IPS DF 4.7 (cell line): ENCODE results near the gene EPB41L2.
A peak's percentile ranks its signal among the peaks of the same experiment; 100 is the strongest.

ENCODE experiments used
- DNase-seq: peaks from one replicate; pipeline ENCODE4 v3.0.0-alpha.2; 2013; ENCODE audit warnings: low spot score; ENCODE audit errors: extremely low read depth

EPB41L2 gene

GRCh38 chr6:130913120-130913519, 149.9 kb downstream of the EPB41L2 start:
- DNase-seq, result no peak

DNA sequence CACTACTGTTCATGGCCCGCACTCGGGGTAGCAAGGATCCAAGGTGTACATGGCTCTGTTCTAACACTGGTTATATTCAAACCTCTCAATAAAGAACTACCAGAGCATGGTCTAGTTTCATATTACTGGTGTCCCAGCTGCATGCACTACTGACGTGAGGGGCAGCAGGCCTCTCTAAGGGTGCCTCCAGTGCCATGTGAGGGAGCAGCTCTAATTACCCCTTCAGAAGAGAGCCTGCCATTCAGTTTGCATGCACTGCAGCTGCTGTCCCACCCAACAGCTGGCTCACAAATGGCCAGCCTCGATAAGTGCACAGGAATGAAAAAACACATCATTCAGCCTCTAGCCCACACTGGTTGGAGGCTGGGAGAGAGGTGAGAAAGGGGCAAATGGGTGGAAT, 150.6 kb downstream of the EPB41L2 start:
- DNase-seq, result no peak

DNA sequence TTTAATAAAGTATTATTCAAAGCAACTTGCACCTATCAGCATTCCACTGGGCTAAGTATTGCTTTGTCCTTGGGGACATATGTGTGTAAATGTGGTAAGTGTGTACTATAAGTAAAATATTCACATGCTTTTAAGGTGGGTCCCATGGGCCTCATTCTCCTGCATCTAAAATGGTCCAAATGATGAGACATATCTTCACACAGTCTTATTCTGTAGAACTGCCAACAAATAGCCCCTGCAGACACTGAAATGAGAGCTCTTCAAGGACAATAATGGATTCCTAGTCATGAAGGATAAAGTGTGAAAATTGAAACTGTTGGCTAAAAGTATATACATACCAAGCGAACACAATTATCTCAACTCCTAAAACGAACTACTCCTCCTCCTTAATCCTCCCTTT, 154.1 kb downstream of the EPB41L2 start:
- no peak for DNase-seq

GRCh38 chr6:130908188-130908587, 154.9 kb downstream of the EPB41L2 start:
- DNase-seq, result no peak

DNA sequence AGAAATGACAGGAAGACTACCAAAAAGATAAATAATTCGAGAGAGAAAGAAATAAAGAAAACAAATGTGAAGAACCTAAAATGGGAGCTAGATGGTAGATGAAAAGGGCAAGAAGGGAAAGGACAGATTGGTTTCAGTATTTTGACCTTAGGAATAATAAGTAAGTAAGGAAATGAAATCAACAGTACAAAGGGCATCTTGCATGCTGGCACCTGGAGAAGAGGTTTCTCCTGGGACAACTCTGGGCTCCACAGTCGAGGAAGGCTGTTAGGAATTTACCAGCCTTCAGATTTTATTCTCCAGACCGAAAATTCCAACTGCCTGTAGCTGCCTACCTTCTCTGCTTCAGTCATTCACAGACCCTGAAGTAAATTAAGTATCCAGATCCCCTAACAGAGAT, 155.4 kb downstream of the EPB41L2 start:
- no peak for DNase-seq

- DNase-seq, result no peak
Observed at GRCh38 chr6:130906736-130907381, 156.2 kb downstream of the EPB41L2 start.

DNA sequence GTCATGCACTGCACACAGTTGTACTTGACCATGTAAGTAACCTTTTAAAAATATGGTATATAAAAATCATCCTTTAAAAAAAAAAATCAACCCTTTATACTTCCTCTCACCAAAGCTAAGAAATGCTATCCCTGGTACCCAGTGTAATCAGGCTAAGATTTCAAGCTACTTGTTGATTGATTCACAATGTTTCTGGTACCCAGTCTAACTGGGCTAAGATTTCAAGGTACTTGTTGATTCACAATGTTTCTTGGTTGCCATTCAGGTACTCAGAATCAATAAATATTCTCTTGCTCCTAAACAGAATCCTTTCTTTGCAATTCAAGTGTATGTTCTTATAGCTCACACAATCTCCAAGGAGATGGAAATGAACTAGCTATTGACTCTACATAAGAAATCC, 159.4 kb downstream of the EPB41L2 start:
- DNase-seq, result no peak

GRCh38 chr6:130903007-130903406, 160.0 kb downstream of the EPB41L2 start:
- no peak for DNase-seq

- DNase-seq, result no peak
Observed at GRCh38 chr6:130900913-130901312, 162.1 kb downstream of the EPB41L2 start.

- DNase-seq, result no peak
Observed at GRCh38 chr6:130896249-130896648, 166.8 kb downstream of the EPB41L2 start.

DNA sequence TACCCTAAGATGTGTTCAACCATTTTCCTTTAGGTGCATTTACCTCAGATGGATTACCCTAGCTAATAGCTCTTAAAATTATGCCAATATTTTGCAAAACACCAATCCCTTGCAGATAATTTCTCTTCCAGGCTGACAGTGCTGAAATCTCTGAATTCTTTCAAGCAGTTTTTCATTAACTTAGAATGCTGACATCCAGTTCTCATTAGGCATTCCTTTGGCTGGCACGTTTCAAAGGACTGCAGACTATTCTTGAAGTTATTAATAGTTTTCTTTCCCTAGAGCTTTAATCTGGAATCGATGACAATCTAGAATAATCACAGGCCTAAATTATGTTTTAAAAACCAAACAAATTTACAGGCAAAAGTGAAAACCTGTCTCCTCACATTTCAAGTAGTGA, 167.5 kb downstream of the EPB41L2 start:
- no peak for DNase-seq

GRCh38 chr6:130893766-130894165, 169.3 kb downstream of the EPB41L2 start:
- no peak for DNase-seq

- DNase-seq, result no peak
Observed at GRCh38 chr6:130893277-130893676, 169.8 kb downstream of the EPB41L2 start.

DNA sequence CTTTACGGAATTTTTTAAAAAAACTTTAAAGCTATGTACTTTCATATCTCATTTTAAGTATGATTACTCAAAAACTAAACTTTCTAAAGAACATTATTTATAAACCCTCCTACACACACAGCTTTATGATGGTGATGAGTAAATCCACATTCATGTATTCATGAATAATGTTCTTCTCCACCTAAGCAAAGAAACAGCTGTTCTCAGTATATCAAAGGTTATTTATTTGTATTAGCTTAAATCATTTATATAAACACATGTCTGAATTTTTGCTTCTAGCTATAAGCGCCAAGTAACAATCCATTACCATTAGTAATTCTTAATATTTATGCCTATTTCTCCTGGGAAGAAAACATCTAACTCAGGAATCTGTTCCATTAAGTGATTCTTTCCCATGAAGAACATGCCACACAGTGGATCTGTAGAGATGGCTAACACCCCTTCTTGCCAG, 172.5 kb downstream of the EPB41L2 start:
- no peak for DNase-seq

DNA sequence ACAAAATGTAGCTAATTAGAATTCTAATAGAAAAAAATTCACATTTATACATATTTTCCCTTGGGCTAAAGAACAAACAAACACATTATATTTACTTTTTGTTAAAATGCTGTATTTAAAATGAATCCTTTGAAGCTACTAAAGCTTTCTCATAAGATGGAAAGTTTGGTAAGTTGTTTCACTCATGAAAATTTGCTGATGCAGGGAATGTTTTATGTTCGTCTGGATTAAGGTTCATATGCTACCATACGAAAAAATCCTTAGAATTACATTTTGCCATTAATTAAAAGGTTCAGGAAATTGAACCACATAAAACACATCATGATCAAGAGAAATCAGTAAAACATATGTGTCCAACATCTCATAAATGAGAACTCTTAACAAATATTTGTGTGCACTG, 173.6 kb downstream of the EPB41L2 start:
- DNase-seq, result no peak

GRCh38 chr6:130888246-130888645, 174.8 kb downstream of the EPB41L2 start:
- DNase-seq, result no peak

GRCh38 chr6:130886966-130887365, 176.1 kb downstream of the EPB41L2 start:
- DNase-seq, result no peak

DNA sequence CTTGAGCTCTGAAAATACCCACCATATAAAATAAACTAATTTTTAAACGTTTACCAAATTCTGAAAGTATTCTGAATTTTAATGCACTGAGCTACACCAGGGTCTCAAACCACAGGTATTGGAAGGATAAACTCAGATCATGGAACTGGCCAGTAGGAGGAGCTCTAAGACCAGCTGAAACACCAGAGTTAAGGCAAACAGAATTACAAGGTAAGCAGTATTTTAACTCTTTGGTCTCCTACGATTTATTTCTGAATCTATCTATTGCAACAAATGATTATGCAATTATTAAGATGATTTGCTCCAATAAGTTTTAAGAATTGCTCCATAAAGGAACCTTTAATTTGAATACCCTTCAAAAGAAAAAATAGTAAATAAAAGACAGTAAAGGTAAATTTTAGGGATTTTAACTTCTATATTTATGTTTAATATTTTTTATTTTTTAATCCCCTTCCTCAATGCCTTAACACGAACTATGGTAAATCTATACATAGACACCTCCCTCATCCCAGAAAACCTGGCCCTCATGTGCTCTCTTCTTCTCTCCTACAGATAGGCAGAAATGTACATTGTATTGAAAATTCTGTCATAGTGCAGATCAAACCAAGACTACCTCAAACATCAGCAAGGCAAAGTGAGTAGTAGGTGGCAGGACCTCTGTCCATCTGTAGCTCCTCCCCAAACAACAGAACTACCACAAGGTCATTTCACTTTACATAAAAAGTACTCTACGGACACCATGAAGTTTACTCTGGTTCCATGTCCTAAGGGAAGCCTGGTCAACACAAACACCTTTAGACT, 177.5 kb downstream of the EPB41L2 start:
- DNase-seq, result peak; percentile 82

DNA sequence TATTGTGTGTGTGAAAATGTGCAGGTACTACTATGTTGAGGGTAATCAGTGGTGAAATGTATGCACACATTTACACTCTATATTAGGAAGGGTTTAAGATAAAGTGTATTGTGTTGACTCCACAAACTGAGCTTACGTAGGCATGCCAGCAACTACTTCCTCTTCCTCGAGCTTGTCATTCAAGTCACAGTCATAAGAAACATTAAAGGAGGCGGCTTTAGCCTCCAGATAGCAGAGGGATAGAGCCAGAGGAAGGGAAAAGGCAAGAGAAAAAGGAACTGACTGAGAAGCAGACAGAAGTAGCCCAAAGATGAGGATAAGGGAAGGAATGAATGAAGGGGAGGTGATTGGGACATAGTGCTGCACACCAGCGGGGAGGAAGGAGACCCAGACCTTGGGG, 180.7 kb downstream of the EPB41L2 start:
- DNase-seq, result no peak

DNA sequence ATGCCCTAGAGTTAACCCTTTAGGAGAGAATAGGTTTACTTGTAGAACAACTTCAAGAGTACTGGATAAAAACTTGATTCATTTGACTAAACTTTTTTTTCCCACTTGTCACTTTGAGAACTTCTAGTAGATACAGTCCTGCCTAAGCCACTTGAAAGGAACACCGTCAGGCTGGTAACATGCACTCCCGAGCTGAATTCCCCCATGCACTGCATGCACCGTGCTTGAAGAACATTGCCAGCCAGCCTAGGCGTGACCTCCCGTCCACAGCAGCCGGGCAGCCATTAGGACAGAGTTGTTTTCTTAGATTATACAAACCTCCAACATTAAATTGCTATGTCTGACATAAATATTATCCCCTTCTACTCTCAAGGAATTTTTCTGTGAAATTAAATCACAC, 183.2 kb downstream of the EPB41L2 start:
- no peak for DNase-seq

DNA sequence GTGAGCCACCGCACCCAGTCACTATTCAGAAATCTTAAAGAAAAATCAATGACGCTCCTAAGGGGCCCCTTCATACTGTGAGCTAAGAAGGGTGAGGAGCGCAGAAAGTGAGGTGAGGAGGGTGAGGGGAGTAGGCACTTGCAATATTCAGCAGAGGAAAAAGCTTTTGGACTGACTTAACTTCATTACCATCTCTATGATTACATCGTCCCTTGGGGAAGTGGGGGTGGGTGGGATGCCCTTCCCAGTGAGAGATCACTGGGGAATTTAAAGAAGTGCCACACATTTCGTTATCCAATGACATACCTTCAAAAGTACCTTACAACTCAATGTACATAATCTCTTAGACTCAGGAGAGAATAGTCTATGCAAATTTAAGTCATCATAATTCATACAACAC, 189.3 kb downstream of the EPB41L2 start:
- no peak for DNase-seq

- DNase-seq, result peak; percentile 36
Observed at GRCh38 chr6:130872250-130873095, 190.6 kb downstream of the EPB41L2 start.
